HepG2 (cell line): Measurements from ENCODE around the gene DHX29. TPM values are rescaled to one million over a fixed set of nuclear protein-coding genes. Genes with fewer than 3 reads are reported as not detected.
A peak's percentile ranks its signal among the peaks of the same experiment; 100 is the strongest.

Experiments used
- CHCHD3 ChIP-seq: sonication (generic); formaldehyde crosslinking; IDR thresholded peaks from 2 replicates; pipeline ENCODE4 v1.8.0; 2022; ENCODE audit warnings: mild to moderate bottlenecking, missing genetic modification reagents, moderate library complexity
- ESRRA ChIP-seq: sonication (generic); formaldehyde crosslinking; IDR thresholded peaks from 2 replicates; pipeline ENCODE4 v1.5.1; 2020; ENCODE audit warnings: mild to moderate bottlenecking, low read depth, missing genetic modification reagents
- HNRNPLL ChIP-seq: fragments of 200-400 bp; formaldehyde crosslinking; IDR thresholded peaks from 2 replicates; pipeline ENCODE4 v1.6.1; 2017; ENCODE audit warnings: mild to moderate bottlenecking, low read depth, low read length; ENCODE audit not compliant: poor library complexity, severe bottlenecking
- RBM22 ChIP-seq: fragments of 200-400 bp; formaldehyde crosslinking; optimal IDR thresholded peaks from 2 replicates; pipeline ENCODE3; 2017; ENCODE audit warnings: mild to moderate bottlenecking, low read length, moderate library complexity
- SAP130 ChIP-seq: IDR thresholded peaks from 2 replicates; pipeline ENCODE4 v1.6.1; 2016; ENCODE audit warnings: low read depth
- SMAD1 ChIP-seq: sonication (generic); formaldehyde crosslinking; IDR thresholded peaks from 2 replicates; pipeline ENCODE4 v1.4.0; 2020; ENCODE audit warnings: missing genetic modification reagents, low read depth, mild to moderate bottlenecking, borderline replicate concordance
- SRY ChIP-seq: sonication (generic); formaldehyde crosslinking; IDR thresholded peaks from 2 replicates; pipeline ENCODE4 v1.8.0; 2022; ENCODE audit warnings: mild to moderate bottlenecking, missing genetic modification reagents
- ZNF10 ChIP-seq: sonication (generic); formaldehyde crosslinking; IDR thresholded peaks from 2 replicates; pipeline ENCODE4 v1.4.0; 2020; ENCODE audit warnings: mild to moderate bottlenecking, low read depth, missing genetic modification reagents, borderline replicate concordance
- ZNF687 ChIP-seq: sonication (generic); formaldehyde crosslinking; IDR thresholded peaks from 2 replicates; pipeline ENCODE4 v1.5.1; 2020; ENCODE audit warnings: mild to moderate bottlenecking, missing genetic modification reagents, moderate library complexity
- ZNF691 ChIP-seq: sonication (generic); formaldehyde crosslinking; IDR thresholded peaks from 2 replicates; pipeline ENCODE4 v1.4.0; 2020; ENCODE audit warnings: missing genetic modification reagents, low read depth, mild to moderate bottlenecking, borderline replicate concordance
- ZNF710 ChIP-seq: sonication (generic); formaldehyde crosslinking; IDR thresholded peaks from 2 replicates; pipeline ENCODE4 v1.5.0; 2020; ENCODE audit warnings: mild to moderate bottlenecking, missing genetic modification reagents, borderline replicate concordance
- ZNF770 ChIP-seq: sonication (generic); formaldehyde crosslinking; IDR thresholded peaks from 2 replicates; pipeline ENCODE4 v1.5.0; 2020; ENCODE audit warnings: mild to moderate bottlenecking, missing genetic modification reagents
- polyA plus RNA-seq, 8 experiments: library from polyadenylated mRNA; depleted of rRNA in 3 of 8; stranded (reverse) in 7 of 8; unstranded in 1 of 8; fragments of >200 nt; fragmentation: Illumina TruSeq in 4 of 8; extraction: Trizol in 4 of 8; gene quantifications; 2 replicates each; pipeline versions ENCODE4 v1.2.1 to v1.2.3, GENCODE V29; 2011 to 2016; ENCODE audit warnings: low read depth in 4 of 8, missing spikeins in 1 of 8, mixed read lengths in 1 of 8; ENCODE audit not compliant: insufficient read depth in 1 of 8
- total RNA-seq, 5 experiments: library from RNA; depleted of rRNA; stranded (reverse); fragments of >200 nt; fragmentation: Illumina TruSeq; extraction: Trizol; gene quantifications; 2 replicates each; pipeline ENCODE4 v1.2.3, GENCODE V29; 2016; ENCODE audit warnings: low read depth in 1 of 5
- TF ChIP-seq, protein P1 (sequence below): sonication (generic); formaldehyde crosslinking; IDR thresholded peaks from 2 replicates; pipeline ENCODE4 v1.8.0; 2022; ENCODE audit warnings: mild to moderate bottlenecking, missing genetic modification reagents; ENCODE audit not compliant: insufficient replicate concordance
- TF ChIP-seq, protein P2 (sequence below): sonication (generic); formaldehyde crosslinking; IDR thresholded peaks from 2 replicates; pipeline ENCODE4 v1.8.0; 2022; ENCODE audit warnings: missing genetic modification reagents, mild to moderate bottlenecking, inconsistent platforms, borderline replicate concordance

DHX29 gene
- total and polyA plus RNA-seq, 2 of the 13 experiments (the other 11 are each of a cell fraction or from before 2014, with no cell fraction given) = 1.9 to 22.0 TPM

DNA sequence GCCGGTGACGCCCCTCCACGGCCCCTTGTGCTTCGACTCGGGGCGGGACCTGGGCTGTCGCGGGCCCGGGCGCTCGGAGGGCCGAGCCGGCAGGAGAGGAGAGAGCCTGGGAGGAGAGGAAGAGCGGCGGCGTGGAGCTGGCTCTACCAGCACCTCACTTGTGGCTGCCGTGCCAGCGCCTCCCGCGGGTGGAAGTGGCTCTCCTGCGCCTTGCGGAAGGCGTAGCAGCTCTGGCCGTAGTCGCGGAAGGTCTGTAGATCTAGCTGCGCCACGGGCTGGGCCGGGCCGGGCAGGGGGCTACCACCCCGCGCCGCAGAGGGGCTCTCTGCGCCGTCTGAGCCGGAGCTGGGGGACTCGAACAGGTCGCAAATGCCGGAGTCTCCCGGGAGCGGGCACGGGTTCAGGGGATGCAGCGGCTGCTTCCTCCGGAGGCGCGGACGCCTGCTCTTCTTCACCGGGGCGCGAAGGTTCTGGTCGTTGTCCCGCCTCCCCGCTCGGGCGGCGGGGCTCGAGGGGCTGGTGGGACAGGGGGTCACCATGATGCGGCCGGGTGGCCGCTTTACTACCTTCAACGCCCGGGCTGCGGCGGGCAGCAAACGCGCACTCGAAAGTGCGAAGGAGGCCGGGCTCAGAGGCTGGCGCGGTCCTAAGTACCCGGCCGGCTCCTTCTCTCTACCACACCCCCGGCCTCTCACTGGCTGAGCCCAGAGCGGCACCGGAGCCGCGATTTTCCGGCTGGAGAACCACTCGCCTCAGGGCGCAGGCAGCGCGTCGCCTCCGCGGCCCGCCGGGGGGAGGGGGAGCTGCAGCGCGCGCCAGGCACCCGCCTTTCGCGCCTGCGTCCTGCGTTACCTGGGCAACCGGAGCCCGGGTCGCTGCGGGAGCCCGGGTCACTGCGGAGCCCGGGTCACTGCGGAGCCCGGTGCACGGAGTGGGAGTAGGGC is 74.2 kb downstream of the DHX29 start, which contains the start of gene CCNO (continued):
- TF ChIP-seq ZNF691 = no peak
- TF ChIP-seq HNRNPLL = peak; percentile 78
- TF ChIP-seq SAP130 (CRISPR knock-in tag) = peak; percentile 61
- TF ChIP-seq ZNF10 (CRISPR knock-in tag) = no peak
- no peak for TF ChIP-seq RBM22
- TF ChIP-seq, protein P1, sequence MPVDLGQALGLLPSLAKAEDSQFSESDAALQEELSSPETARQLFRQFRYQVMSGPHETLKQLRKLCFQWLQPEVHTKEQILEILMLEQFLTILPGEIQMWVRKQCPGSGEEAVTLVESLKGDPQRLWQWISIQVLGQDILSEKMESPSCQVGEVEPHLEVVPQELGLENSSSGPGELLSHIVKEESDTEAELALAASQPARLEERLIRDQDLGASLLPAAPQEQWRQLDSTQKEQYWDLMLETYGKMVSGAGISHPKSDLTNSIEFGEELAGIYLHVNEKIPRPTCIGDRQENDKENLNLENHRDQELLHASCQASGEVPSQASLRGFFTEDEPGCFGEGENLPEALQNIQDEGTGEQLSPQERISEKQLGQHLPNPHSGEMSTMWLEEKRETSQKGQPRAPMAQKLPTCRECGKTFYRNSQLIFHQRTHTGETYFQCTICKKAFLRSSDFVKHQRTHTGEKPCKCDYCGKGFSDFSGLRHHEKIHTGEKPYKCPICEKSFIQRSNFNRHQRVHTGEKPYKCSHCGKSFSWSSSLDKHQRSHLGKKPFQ (CRISPR knock-in tag) = no peak
- no peak for TF ChIP-seq ESRRA (CRISPR knock-in tag)
- TF ChIP-seq ZNF687 (CRISPR knock-in tag) = peak; percentile 62; the same call in 1 of the 2 replicates
- 0 out of 2 replicates have a peak, but pooled peaks have one; percentile 7 for TF ChIP-seq SRY (CRISPR knock-in tag)
- 0 out of 2 replicates have a peak, but pooled peaks have one; percentile 34 for TF ChIP-seq CHCHD3 (CRISPR knock-in tag)
- TF ChIP-seq SMAD1 (CRISPR knock-in tag) = no peak
- peak; percentile 31; the same call in 1 of the 2 replicates for TF ChIP-seq ZNF770 (CRISPR knock-in tag)
- TF ChIP-seq, protein P2, sequence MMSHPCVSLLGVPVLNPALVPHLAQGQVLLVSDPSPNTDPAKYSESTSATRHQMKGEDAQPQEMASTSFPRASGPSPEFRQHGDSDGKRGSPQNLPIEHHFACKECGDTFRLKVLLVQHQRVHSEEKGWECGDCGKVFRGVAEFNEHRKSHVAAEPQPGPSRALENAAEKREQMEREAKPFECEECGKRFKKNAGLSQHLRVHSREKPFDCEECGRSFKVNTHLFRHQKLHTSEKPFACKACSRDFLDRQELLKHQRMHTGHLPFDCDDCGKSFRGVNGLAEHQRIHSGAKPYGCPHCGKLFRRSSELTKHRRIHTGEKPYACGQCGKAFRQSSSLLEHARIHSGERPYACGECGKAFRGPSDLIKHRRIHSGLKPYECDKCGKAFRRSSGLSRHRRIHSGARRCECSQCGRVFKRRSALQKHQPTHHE = peak; percentile 53; the same call in 1 of the 2 replicates
- TF ChIP-seq ZNF710 (CRISPR knock-in tag) = no peak
